ENCODE data around the gene RHBDF2. TPM values are rescaled to one million over a fixed set of nuclear protein-coding genes. Genes with fewer than 3 reads are reported as not detected.
A peak's percentile ranks its signal among the peaks of the same experiment; 100 is the strongest.

Gene RHBDF2
- total RNA-seq, 4 donors from 2014 or later, result 27.0 to 38.5 (median 33.7) TPM

GRCh38 chr17:76445697-76446448 lies 55.4 kb downstream of the RHBDF2 start:
- peak overlapping the region in 1 of 4 donors; percentile 14 for H3K27ac ChIP-seq
- 75 to 86% methylated on average over 5 to 9 of the region's 10 CpGs for WGBS, 2 donors

GRCh38 chr17:76444518-76445311 lies 56.5 kb downstream of the RHBDF2 start:
- TF ChIP-seq POLR2A (IDR thresholded peaks at IDR 0.05) (no peak), CTCF (IDR thresholded peaks at IDR 0.05) (no peak)
- intact Hi-C loops (cut with DNase I), result no loop called here
- Histone ChIP-seq H3K36me3 (no peaks in the 10 kb centered on the region), H3K9me3 (no peaks in the 10 kb centered on the region), H3K4me3 (no peak overlapping the region), H3K27ac (no peak overlapping the region), H3K27me3 (no peaks in the 10 kb centered on the region), H3K4me1 (peaks cover 12 to 36% (median 12%) of the 10 kb centered on the region in 3 donors)
- WGBS, 2 donors, result 74 to 76% methylated on average over 8 to 9 of the region's 9 CpGs
- DNase-seq, result no peak

More at GRCh38 chr17:76445697-76446448, 55.4 kb downstream of the RHBDF2 start:
- H3K4me3 ChIP-seq, result no peak overlapping the region
- H3K36me3 ChIP-seq, result no peaks in the 10 kb centered on the region
- TF ChIP-seq POLR2A (IDR thresholded peaks at IDR 0.05) (no peak), CTCF (IDR thresholded peaks at IDR 0.05) (no peak)
- intact Hi-C loops (cut with DNase I), result no loop called here
- no peaks in the 10 kb centered on the region for H3K27me3 ChIP-seq
- peaks cover 12 to 38% (median 12%) of the 10 kb centered on the region in 3 donors for H3K4me1 ChIP-seq
- no peak for DNase-seq
- no peaks in the 10 kb centered on the region for H3K9me3 ChIP-seq

- Histone ChIP-seq H3K36me3 (no peaks in the 10 kb centered on the region), H3K27me3 (no peaks in the 10 kb centered on the region), H3K4me3 (no peak overlapping the region), H3K9me3 (no peaks in the 10 kb centered on the region), H3K4me1 (peaks cover 8 to 28% (median 9%) of the 10 kb centered on the region in 3 donors), H3K27ac (no peak overlapping the region)
- TF ChIP-seq POLR2A (IDR thresholded peaks at IDR 0.05) (no peak), CTCF (IDR thresholded peaks at IDR 0.05) (no peak)
- intact Hi-C loops (cut with DNase I), result no loop called here
- 95 to 97% methylated on average over 8 of the region's 8 CpGs for WGBS, 2 donors
- no peak for DNase-seq
These were observed 58.6 kb downstream of the RHBDF2 start for GRCh38 chr17:76442341-76443338.

- Histone ChIP-seq H3K4me3 (no peak overlapping the region), H3K27ac (no peak overlapping the region), H3K4me1 (peaks cover 2 to 20% (median 7%) of the 10 kb centered on the region in 3 donors), H3K36me3 (no peaks in the 10 kb centered on the region), H3K27me3 (no peaks in the 10 kb centered on the region), H3K9me3 (no peaks in the 10 kb centered on the region)
- TF ChIP-seq POLR2A (IDR thresholded peaks at IDR 0.05) (no peak), CTCF (IDR thresholded peaks at IDR 0.05) (no peak)
- 78 to 90% methylated on average over 9 to 13 of the region's 13 CpGs for WGBS, 2 donors
- intact Hi-C loops (cut with DNase I), result no loop called here
- no peak for DNase-seq
These were observed 59.4 kb downstream of the RHBDF2 start for GRCh38 chr17:76441686-76442340.
